HepG2 (cell line): ENCODE measurements around the gene AMIGO3. TPM values are rescaled to one million over a fixed set of nuclear protein-coding genes. Genes with fewer than 3 reads are reported as not detected.
"Not testable (repeated sequence)": the region's sequence is repeated elsewhere in the genome, so short reads cannot be mapped to it uniquely, and the experiment has no call there.

Source experiments
- ATAC-seq: fragments of 200-7000 bp; cut with Tn5 transposase; 3 replicates; pipeline ENCODE4 v1.9.1; 2020; ENCODE audit warnings: mild to moderate bottlenecking, moderate library complexity
- BruUV-seq: library from RNA; stranded (reverse); fragments of 400-500 nt; replicated peaks from 2 replicates; lab custom pipeline; 2021; lab: Mats Ljungman, UMichigan
- CTCF ChIA-PET: fragments of 300-600 bp; formaldehyde crosslinking; extraction: SDS; loops from one replicate; lab custom pipeline; 2021; ENCODE audit warnings: low total read pairs, inconsistent platforms, low intra/inter-chr PET ratio; lab: Yijun Ruan, JAX
- POLR2A ChIA-PET: fragments of 350-600 bp; sonication (Branson Sonifier 250); formaldehyde crosslinking; loops from one replicate; lab custom pipeline; 2020; ENCODE audit warnings: antibody characterized with exemption, inconsistent platforms; lab: Yijun Ruan, JAX
- DNase-seq: peaks from one replicate; pipeline ENCODE4 v3.0.0-alpha.2; 2015; ENCODE audit warnings: low spot score
- FAIRE-seq: peaks from 3 replicates; lab custom pipeline; 2011; peaks lifted over from hg19 to GRCh38; lab: Jason Lieb, UNC
- H2AFZ ChIP-seq: one replicate; pipeline ENCODE4 v1.6.1; 2011; ENCODE audit warnings: low read length, inconsistent platforms
- H3K27ac ChIP-seq: fragments of 300-600 bp; 3 replicates; pipeline ENCODE4 v1.8.0; 2011; ENCODE audit warnings: mixed run types, mild to moderate bottlenecking, mixed read lengths, low read length, inconsistent platforms; ENCODE audit not compliant: insufficient read depth; ENCODE audit errors: extremely low read length
- H3K27me3 ChIP-seq, 2 experiments: fragments of 200-600 bp in 1 of 2; 2 replicates in 1 of 2; 3 replicates in 1 of 2; pipeline versions ENCODE4 v1.6.0 to v1.8.0; 2011; ENCODE audit warnings: low read length in 2 of 2, mild to moderate bottlenecking in 2 of 2, moderate library complexity in 2 of 2, inconsistent platforms in 1 of 2; ENCODE audit not compliant: insufficient read depth in 2 of 2, control insufficient read depth in 1 of 2
- H3K36me3 ChIP-seq, 2 experiments: fragments of 200-600 bp in 1 of 2; replicated peaks in 1 of 2; 2 replicates in 1 of 2; 3 replicates in 1 of 2; pipeline versions ENCODE4 v1.5.1 to v1.8.0; 2011; ENCODE audit warnings: low read length in 2 of 2, inconsistent platforms in 1 of 2; ENCODE audit not compliant: insufficient read depth in 2 of 2, control insufficient read depth in 1 of 2
- H3K4me1 ChIP-seq: 2 replicates; pipeline ENCODE4 v1.5.1; 2012; ENCODE audit warnings: low read length, inconsistent platforms; ENCODE audit not compliant: insufficient read depth
- H3K4me2 ChIP-seq: 2 replicates; pipeline ENCODE4 v1.6.0; 2011; ENCODE audit warnings: low read depth, low read length, inconsistent platforms
- H3K4me3 ChIP-seq, 3 experiments: fragments of 200-600 bp in 1 of 3; sonication (generic), shearing (Covaris generic) in 1 of 3; replicated peaks in 1 of 3; 2 replicates each; pipeline ENCODE4 v1.5.1; 2011 to 2016; ENCODE audit warnings: low read length in 3 of 3, inconsistent platforms in 2 of 3, low read depth in 2 of 3, mild to moderate bottlenecking in 2 of 3, control low read depth in 1 of 3, mixed read lengths in 1 of 3; ENCODE audit not compliant: insufficient read depth in 1 of 3
- H3K79me2 ChIP-seq: one replicate; pipeline ENCODE4 v1.6.1; 2011; ENCODE audit warnings: low read length, inconsistent platforms; ENCODE audit not compliant: insufficient read depth
- H3K9ac ChIP-seq: 2 replicates; pipeline ENCODE4 v1.6.0; 2011; ENCODE audit warnings: mild to moderate bottlenecking, low read depth, low read length, inconsistent platforms; ENCODE audit not compliant: insufficient read depth
- H3K9me3 ChIP-seq: 2 replicates; pipeline ENCODE4 v1.5.1; 2012; ENCODE audit warnings: mild to moderate bottlenecking, low read length
- H4K20me1 ChIP-seq: 2 replicates; pipeline ENCODE4 v1.6.0; 2011; ENCODE audit warnings: inconsistent platforms, mild to moderate bottlenecking, low read length, moderate library complexity; ENCODE audit not compliant: insufficient read depth
- AGO1 ChIP-seq: fragments of 200-400 bp; formaldehyde crosslinking; IDR thresholded peaks from 2 replicates; pipeline ENCODE4 v1.6.1; 2017; ENCODE audit warnings: mild to moderate bottlenecking, low read depth, low read length, moderate library complexity; ENCODE audit not compliant: poor library complexity, severe bottlenecking
- POLR2A ChIP-seq, 2 experiments: IDR thresholded peaks; 2 replicates each; pipeline ENCODE4 v1.6.1; 2011; ENCODE audit warnings: low read depth in 2 of 2, low read length in 2 of 2, mild to moderate bottlenecking in 1 of 2, moderate library complexity in 1 of 2; ENCODE audit not compliant: insufficient read depth in 1 of 2
- POLR2G ChIP-seq: fragments of 200-400 bp; formaldehyde crosslinking; IDR thresholded peaks from 2 replicates; pipeline ENCODE4 v1.6.1; 2018; ENCODE audit warnings: mild to moderate bottlenecking, low read depth, low read length, moderate library complexity
- RBFOX2 ChIP-seq: fragments of 200-400 bp; formaldehyde crosslinking; IDR thresholded peaks from 2 replicates; pipeline ENCODE4 v1.6.1; 2017; ENCODE audit warnings: low read depth, mild to moderate bottlenecking, low read length
- WGBS: methylation state at CpG from one replicate; pipeline ENCODE4 v1.1.6; 2017; ENCODE audit warnings: low lambda C conversion rate; 5-methylcytosine and 5-hydroxymethylcytosine counted together
- in situ Hi-C: cut with HindIII; loops from 2 replicates; pipeline ENCODE4 v1.10.0; 2017; ENCODE audit warnings: low pct_unique_long_range_greater_than_20kb; ENCODE audit not compliant: extremely low pct_ligation_motif_present
- intact Hi-C: fragments of 100-400 bp; cut with micrococcal nuclease; formaldehyde crosslinking; loops from one replicate; pipeline ENCODE4 v1.10.0; 2022; ENCODE audit not compliant: unreplicated experiment
- polyA plus RNA-seq, 8 experiments: library from polyadenylated mRNA; depleted of rRNA in 3 of 8; stranded (reverse) in 7 of 8; unstranded in 1 of 8; fragments of >200 nt; fragmentation: Illumina TruSeq in 4 of 8; extraction: Trizol in 4 of 8; gene quantifications; 2 replicates each; pipeline versions ENCODE4 v1.2.1 to v1.2.3, GENCODE V29; 2011 to 2016; ENCODE audit warnings: low read depth in 4 of 8, missing spikeins in 1 of 8, mixed read lengths in 1 of 8; ENCODE audit not compliant: insufficient read depth in 1 of 8
- total RNA-seq, 5 experiments: library from RNA; depleted of rRNA; stranded (reverse); fragments of >200 nt; fragmentation: Illumina TruSeq; extraction: Trizol; gene quantifications; 2 replicates each; pipeline ENCODE4 v1.2.3, GENCODE V29; 2016; ENCODE audit warnings: low read depth in 1 of 5
- TF ChIP-seq, protein P1 (sequence below): sonication (generic); formaldehyde crosslinking; IDR thresholded peaks from 2 replicates; pipeline ENCODE4 v1.4.0; 2020; ENCODE audit warnings: missing genetic modification reagents
- TF ChIP-seq, protein P2 (sequence below): sonication (generic); formaldehyde crosslinking; IDR thresholded peaks from 2 replicates; pipeline ENCODE4 v1.4.0; 2020; ENCODE audit warnings: missing genetic modification reagents

The AMIGO3 gene
- total and polyA plus RNA-seq, 2 of the 13 experiments (the other 11 are each of a cell fraction or from before 2014, with no cell fraction given): 0.35 TPM; not detected in 1

DNA sequence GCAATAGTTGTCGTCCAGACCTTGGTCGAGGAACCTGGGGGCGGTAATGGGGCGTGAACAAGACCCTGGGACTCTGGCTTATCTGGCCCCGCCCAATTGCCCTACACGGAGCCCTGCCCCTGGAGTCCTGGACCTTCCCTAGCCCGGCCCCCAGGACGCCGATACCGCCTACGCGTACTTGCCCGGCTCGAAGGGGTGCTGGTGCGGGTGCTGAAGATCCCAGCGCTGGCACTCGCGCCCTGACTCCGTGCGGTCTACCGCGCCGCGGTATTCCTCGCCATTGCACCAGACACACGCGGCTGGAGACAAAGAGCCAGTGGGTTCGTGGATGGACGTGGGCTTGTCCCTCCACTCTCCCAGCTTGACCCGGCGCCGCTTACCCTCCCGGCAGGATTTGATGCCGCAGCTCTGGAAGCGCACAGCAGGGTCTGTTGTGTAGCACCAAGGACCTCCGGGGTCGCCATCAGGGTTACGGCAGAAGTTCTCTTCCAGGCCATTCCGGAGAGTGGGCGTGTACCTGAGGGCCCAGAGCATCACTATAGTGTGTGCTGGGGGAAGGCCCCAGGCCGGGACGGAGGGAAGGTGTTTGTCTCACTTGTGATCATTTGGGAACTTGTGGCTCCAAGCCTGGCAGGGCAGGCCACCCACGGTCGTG is 32.6 kb downstream of the AMIGO3 start:
- H3K4me3 ChIP-seq: peak overlapping the region in 1 of 3 experiments; percentile 89; a peak in 1 of 6 replicates
- CTCF ChIA-PET, H3K27me3 ChIP-seq, DNase-seq, ATAC-seq, FAIRE-seq, H3K9ac ChIP-seq, BruUV-seq, H2AFZ ChIP-seq, in situ Hi-C loops, H3K9me3 ChIP-seq, intact Hi-C loops, POLR2A ChIA-PET, H3K27ac ChIP-seq: not testable (repeated sequence)
- H3K36me3 ChIP-seq: peaks cover 13 to 24% of the 10 kb centered on the region in 2 experiments
- H3K4me2 ChIP-seq: peak overlapping the region; percentile 96
- peaks cover 53% of the 10 kb centered on the region for H3K4me1 ChIP-seq
- TF ChIP-seq AGO1: peak; percentile 86
- TF ChIP-seq RBFOX2: peak; percentile 63
- TF ChIP-seq POLR2A (IDR thresholded peaks at IDR 0.05; ENCODE audit: insufficient read depth in 1 of 2, low read depth in 2 of 2, low read length in 2 of 2): 0 out of 4 replicates have a peak, but pooled peaks of 1 of the 2 experiments have one; percentile 16
- TF ChIP-seq POLR2G: 0 out of 2 replicates have a peak, but pooled peaks have one; percentile 18
- TF ChIP-seq, protein P1, sequence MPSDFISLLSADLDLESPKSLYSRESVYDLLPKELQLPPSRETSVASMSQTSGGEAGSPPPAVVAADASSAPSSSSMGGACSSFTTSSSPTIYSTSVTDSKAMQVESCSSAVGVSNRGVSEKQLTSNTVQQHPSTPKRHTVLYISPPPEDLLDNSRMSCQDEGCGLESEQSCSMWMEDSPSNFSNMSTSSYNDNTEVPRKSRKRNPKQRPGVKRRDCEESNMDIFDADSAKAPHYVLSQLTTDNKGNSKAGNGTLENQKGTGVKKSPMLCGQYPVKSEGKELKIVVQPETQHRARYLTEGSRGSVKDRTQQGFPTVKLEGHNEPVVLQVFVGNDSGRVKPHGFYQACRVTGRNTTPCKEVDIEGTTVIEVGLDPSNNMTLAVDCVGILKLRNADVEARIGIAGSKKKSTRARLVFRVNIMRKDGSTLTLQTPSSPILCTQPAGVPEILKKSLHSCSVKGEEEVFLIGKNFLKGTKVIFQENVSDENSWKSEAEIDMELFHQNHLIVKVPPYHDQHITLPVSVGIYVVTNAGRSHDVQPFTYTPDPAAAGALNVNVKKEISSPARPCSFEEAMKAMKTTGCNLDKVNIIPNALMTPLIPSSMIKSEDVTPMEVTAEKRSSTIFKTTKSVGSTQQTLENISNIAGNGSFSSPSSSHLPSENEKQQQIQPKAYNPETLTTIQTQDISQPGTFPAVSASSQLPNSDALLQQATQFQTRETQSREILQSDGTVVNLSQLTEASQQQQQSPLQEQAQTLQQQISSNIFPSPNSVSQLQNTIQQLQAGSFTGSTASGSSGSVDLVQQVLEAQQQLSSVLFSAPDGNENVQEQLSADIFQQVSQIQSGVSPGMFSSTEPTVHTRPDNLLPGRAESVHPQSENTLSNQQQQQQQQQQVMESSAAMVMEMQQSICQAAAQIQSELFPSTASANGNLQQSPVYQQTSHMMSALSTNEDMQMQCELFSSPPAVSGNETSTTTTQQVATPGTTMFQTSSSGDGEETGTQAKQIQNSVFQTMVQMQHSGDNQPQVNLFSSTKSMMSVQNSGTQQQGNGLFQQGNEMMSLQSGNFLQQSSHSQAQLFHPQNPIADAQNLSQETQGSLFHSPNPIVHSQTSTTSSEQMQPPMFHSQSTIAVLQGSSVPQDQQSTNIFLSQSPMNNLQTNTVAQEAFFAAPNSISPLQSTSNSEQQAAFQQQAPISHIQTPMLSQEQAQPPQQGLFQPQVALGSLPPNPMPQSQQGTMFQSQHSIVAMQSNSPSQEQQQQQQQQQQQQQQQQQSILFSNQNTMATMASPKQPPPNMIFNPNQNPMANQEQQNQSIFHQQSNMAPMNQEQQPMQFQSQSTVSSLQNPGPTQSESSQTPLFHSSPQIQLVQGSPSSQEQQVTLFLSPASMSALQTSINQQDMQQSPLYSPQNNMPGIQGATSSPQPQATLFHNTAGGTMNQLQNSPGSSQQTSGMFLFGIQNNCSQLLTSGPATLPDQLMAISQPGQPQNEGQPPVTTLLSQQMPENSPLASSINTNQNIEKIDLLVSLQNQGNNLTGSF (CRISPR knock-in tag): 0 out of 2 replicates have a peak, but pooled peaks have one; percentile 17
- TF ChIP-seq, protein P2, sequence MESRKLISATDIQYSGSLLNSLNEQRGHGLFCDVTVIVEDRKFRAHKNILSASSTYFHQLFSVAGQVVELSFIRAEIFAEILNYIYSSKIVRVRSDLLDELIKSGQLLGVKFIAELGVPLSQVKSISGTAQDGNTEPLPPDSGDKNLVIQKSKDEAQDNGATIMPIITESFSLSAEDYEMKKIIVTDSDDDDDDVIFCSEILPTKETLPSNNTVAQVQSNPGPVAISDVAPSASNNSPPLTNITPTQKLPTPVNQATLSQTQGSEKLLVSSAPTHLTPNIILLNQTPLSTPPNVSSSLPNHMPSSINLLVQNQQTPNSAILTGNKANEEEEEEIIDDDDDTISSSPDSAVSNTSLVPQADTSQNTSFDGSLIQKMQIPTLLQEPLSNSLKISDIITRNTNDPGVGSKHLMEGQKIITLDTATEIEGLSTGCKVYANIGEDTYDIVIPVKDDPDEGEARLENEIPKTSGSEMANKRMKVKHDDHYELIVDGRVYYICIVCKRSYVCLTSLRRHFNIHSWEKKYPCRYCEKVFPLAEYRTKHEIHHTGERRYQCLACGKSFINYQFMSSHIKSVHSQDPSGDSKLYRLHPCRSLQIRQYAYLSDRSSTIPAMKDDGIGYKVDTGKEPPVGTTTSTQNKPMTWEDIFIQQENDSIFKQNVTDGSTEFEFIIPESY (CRISPR knock-in tag): peak; percentile 57; the same call in 1 of the 2 replicates
- peaks cover 12% of the 10 kb centered on the region; the same call in 1 of the 2 replicates for H4K20me1 ChIP-seq
- peaks cover 34% of the 10 kb centered on the region for H3K79me2 ChIP-seq
- 97% methylated on average over 34 of the region's 44 CpGs for WGBS
